Prostate gland (tissue), 2 donors: ENCODE measurements around the gene GABBR2. TPM values are rescaled to one million over a fixed set of nuclear protein-coding genes. Genes with fewer than 3 reads are reported as not detected.

ENCODE experiments used
- DNase-seq: peaks from one replicate; pipeline ENCODE4 v3.0.0-alpha.2; 2019; ENCODE audit warnings: low spot score
- H3K27ac ChIP-seq, 2 donors: fragments of 200-600 bp; sonication (generic); 2 replicates each; pipeline ENCODE4 v1.5.1; 2017 to 2019
- H3K27me3 ChIP-seq: fragments of 200-600 bp; sonication (generic); replicated peaks from 2 replicates; pipeline ENCODE4 v1.5.1; 2019; ENCODE audit not compliant: insufficient read depth
- H3K36me3 ChIP-seq, 2 donors: fragments of 200-600 bp; sonication (generic); 1 replicate in 1 of 2; 2 replicates in 1 of 2; pipeline versions ENCODE4 v1.5.1 to v1.8.1; 2017 to 2019
- H3K4me1 ChIP-seq: fragments of 200-600 bp; sonication (generic); replicated peaks from 2 replicates; pipeline ENCODE4 v1.5.1; 2019
- H3K4me3 ChIP-seq, 2 donors: fragments of 200-600 bp; sonication (generic); 2 replicates each; pipeline ENCODE4 v1.5.1; 2017 to 2019
- H3K9me3 ChIP-seq: fragments of 200-600 bp; sonication (generic); 2 replicates; pipeline ENCODE4 v1.5.1; 2017
- POLR2A ChIP-seq: fragments of 450-650 bp; IDR thresholded peaks from one replicate; pipeline ENCODE4 v1.6.1; 2016; ENCODE audit warnings: antibody characterized with exemption, mild to moderate bottlenecking
- POLR2AphosphoS5 ChIP-seq: sonication (generic); formaldehyde crosslinking; IDR thresholded peaks from one replicate; pipeline ENCODE4 v1.6.1; 2017; ENCODE audit warnings: antibody characterized with exemption
- WGBS: methylation state at CpG from one replicate; pipeline ENCODE4 v1.1.5; 2018; 5-methylcytosine and 5-hydroxymethylcytosine counted together
- intact Hi-C: fragments of 100-400 bp; cut with DNase I; formaldehyde crosslinking; loops from one replicate; pipeline ENCODE4 v1.14.2; 2022
- total RNA-seq, 2 donors: library from RNA; depleted of rRNA; stranded (reverse); fragments of >200 nt; gene quantifications; one replicate each; pipeline ENCODE4 v1.1.0, GENCODE V29; 2016
- TF ChIP-seq, protein P1 (sequence below), 4 experiments: fragments of 200-600 bp in 2 of 4; fragments of 450-650 bp in 2 of 4; sonication (generic) in 2 of 4; IDR thresholded peaks; 1 replicate in 3 of 4; 2 replicates in 1 of 4; pipeline ENCODE4 v1.5.1; 2016 to 2019; ENCODE audit warnings: antibody characterized with exemption in 4 of 4, mild to moderate bottlenecking in 2 of 4, moderate library complexity in 2 of 4

Gene GABBR2
- total RNA-seq, 2 donors from 2014 or later, result 0.97 TPM; not detected in 1

DNA sequence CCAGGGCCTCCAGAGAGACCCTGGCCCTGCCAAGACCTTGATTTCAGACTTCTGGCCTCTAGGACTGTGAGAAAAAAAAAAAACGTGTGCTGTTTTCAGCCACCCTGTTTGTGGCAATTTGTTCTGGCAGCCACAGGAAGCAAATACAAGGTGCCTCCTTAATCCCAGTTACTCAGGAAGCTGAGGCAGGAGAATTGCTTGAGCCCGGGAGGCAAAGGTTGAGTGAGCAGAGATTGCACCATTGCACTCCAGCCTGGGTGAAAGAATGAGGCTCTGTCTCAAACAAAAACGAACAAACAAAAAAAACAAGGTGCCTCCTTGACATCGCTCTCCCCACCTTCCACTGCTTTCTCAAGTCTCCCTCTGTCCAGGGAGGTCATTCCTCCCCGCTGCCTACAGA lies 98.0 kb downstream of the GABBR2 start:
- no peak for DNase-seq
- intact Hi-C loops, result no loop called here
- Histone ChIP-seq H3K27me3 (no peaks in the 10 kb centered on the region), H3K4me3 (no peak overlapping the region), H3K9me3 (no peaks in the 10 kb centered on the region), H3K36me3 (no peaks in the 10 kb centered on the region), H3K4me1 (no peaks in the 10 kb centered on the region), H3K27ac (no peak overlapping the region)
- WGBS, result 65% methylated on average over 5 of the region's 5 CpGs
- TF ChIP-seq POLR2A, result no peak
- TF ChIP-seq, protein P1, sequence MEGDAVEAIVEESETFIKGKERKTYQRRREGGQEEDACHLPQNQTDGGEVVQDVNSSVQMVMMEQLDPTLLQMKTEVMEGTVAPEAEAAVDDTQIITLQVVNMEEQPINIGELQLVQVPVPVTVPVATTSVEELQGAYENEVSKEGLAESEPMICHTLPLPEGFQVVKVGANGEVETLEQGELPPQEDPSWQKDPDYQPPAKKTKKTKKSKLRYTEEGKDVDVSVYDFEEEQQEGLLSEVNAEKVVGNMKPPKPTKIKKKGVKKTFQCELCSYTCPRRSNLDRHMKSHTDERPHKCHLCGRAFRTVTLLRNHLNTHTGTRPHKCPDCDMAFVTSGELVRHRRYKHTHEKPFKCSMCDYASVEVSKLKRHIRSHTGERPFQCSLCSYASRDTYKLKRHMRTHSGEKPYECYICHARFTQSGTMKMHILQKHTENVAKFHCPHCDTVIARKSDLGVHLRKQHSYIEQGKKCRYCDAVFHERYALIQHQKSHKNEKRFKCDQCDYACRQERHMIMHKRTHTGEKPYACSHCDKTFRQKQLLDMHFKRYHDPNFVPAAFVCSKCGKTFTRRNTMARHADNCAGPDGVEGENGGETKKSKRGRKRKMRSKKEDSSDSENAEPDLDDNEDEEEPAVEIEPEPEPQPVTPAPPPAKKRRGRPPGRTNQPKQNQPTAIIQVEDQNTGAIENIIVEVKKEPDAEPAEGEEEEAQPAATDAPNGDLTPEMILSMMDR (IDR thresholded peaks at IDR 0.05), result no peak

DNA sequence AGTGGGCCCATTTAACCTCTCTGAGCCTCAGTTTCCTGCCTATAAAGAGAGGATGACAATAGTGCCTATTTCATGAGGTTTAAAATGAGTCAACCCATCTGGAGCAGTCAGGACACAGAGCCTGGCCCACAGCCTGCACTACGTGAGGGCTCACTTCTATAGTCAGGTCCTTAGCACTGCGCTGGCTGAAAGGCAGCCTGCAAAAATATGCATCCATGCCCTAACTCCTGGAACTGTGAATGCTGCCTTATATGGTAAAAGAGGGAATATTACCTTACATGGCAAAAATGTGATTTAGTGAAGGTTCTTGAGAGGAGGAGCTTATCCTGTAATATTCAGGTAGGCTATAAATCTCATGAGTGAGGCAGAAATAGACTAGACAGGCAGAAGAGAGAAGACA lies 98.5 kb downstream of the GABBR2 start:
- 77% methylated on average over 2 of the region's 2 CpGs for WGBS
- Histone ChIP-seq H3K9me3 (no peaks in the 10 kb centered on the region), H3K4me3 (no peak overlapping the region), H3K27me3 (no peaks in the 10 kb centered on the region), H3K4me1 (no peaks in the 10 kb centered on the region), H3K36me3 (no peaks in the 10 kb centered on the region), H3K27ac (no peak overlapping the region)
- intact Hi-C loops, result no loop called here
- no peak for TF ChIP-seq POLR2A
- TF ChIP-seq POLR2AphosphoS5, result no peak
- TF ChIP-seq, protein P1 (IDR thresholded peaks at IDR 0.05), result no peak
- no peak for DNase-seq

DNA sequence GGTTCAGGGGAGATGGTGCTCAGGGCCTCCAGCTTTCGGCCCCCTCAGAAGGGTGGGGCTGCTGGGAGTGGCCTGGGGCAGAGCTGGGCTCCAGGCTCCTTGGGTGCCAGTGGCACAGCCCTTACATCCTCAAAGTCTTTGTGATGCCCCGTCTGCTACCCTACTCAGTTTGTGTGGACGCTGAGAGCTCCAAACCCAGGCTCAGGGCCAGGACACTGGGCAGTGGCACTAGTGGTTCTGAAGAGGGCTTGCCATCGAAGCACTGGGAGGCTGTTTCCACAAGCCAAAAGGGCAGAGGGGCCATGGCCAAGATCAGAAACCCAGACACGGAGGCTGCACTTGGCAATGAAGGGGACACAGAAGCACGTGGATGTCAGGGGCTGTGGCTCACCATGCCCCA lies 99.1 kb downstream of the GABBR2 start:
- Histone ChIP-seq H3K4me3 (no peak overlapping the region), H3K4me1 (no peaks in the 10 kb centered on the region), H3K36me3 (no peaks in the 10 kb centered on the region), H3K9me3 (no peaks in the 10 kb centered on the region), H3K27ac (no peak overlapping the region), H3K27me3 (no peaks in the 10 kb centered on the region)
- TF ChIP-seq POLR2A, result no peak
- no peak for TF ChIP-seq POLR2AphosphoS5
- TF ChIP-seq, protein P1 (IDR thresholded peaks at IDR 0.05), result no peak
- intact Hi-C loops, result no loop called here
- WGBS, result 86% methylated on average over 5 of the region's 6 CpGs
- no peak for DNase-seq

DNA sequence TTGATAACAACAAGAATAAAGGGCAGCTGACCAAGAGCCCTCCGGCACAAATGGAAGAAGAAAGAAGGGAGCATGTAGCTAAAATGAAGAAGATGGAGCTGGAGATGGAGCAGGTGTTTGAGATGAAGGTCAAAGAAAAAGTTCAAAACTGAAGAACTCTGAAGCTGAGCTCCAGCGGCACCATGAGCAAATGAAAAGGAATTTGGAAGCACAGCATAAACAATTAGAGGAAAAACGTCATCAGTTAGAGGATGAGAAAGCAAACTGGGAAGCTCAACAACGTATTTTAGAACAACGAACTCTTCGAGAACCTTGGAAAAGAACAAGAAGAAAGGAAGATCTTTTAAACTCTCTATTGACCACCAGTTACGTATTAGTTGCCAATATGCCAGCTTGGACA lies 100.9 kb downstream of the GABBR2 start:
- Histone ChIP-seq H3K27me3 (no peaks in the 10 kb centered on the region), H3K9me3 (no peaks in the 10 kb centered on the region), H3K4me3 (no peak overlapping the region), H3K27ac (no peak overlapping the region), H3K4me1 (no peaks in the 10 kb centered on the region), H3K36me3 (no peaks in the 10 kb centered on the region)
- DNase-seq, result no peak
- 52% methylated on average over 7 of the region's 7 CpGs for WGBS
- TF ChIP-seq, protein P1 (IDR thresholded peaks at IDR 0.05), result no peak
- TF ChIP-seq POLR2AphosphoS5, result no peak
- TF ChIP-seq POLR2A, result no peak
- intact Hi-C loops, result no loop called here

- WGBS, result 78% methylated on average over 8 of the region's 8 CpGs
- Histone ChIP-seq H3K4me1 (no peaks in the 10 kb centered on the region), H3K9me3 (no peaks in the 10 kb centered on the region), H3K36me3 (no peaks in the 10 kb centered on the region), H3K27me3 (no peaks in the 10 kb centered on the region), H3K4me3 (no peak overlapping the region), H3K27ac (no peak overlapping the region)
- TF ChIP-seq POLR2AphosphoS5 (no peak), POLR2A (no peak)
- TF ChIP-seq, protein P1 (IDR thresholded peaks at IDR 0.05), result no peak
- intact Hi-C loops, result no loop called here
- no peak for DNase-seq
These were observed 101.6 kb downstream of the GABBR2 start for GRCh38 chr9:98607152-98607551.
